Activated T-helper 1 cell treated with anti-CD3 and anti-CD28 coated beads, Interleukin-12 subunit alpha, Interleukin-12 subunit beta, Interleukin-2, Interleukin-4 antibody, amounts not matched to agents 30 ng/mL and 10 ng/mL and 1 ng/mL, durations not matched to agents 14 hours and 24 hours and 36 hours (primary cell): ENCODE data around the gene TNRC18. TPM values are rescaled to one million over a fixed set of nuclear protein-coding genes. Genes with fewer than 3 reads are reported as not detected.

Experiments used
- DNase-seq: peaks from one replicate; pipeline ENCODE4 v3.0.0; 2021; ENCODE audit warnings: low spot score
- H3K27ac Mint-ChIP-seq: one replicate; pipeline ENCODE4 v1.8.0; 2021; ENCODE audit warnings: mild to moderate bottlenecking, mixed read lengths
- H3K27me3 Mint-ChIP-seq: one replicate; pipeline ENCODE4 v1.8.0; 2022; ENCODE audit warnings: mild to moderate bottlenecking, moderate library complexity, mixed read lengths; ENCODE audit not compliant: insufficient read depth
- H3K36me3 Mint-ChIP-seq: one replicate; pipeline ENCODE4 v1.8.0; 2021; ENCODE audit warnings: low read depth, mixed read lengths
- H3K4me1 Mint-ChIP-seq: one replicate; pipeline ENCODE4 v1.8.0; 2021; ENCODE audit warnings: low read depth, mixed read lengths
- H3K4me3 Mint-ChIP-seq: one replicate; pipeline ENCODE4 v1.8.0; 2021; ENCODE audit warnings: mild to moderate bottlenecking, moderate library complexity, mixed read lengths
- H3K9me3 Mint-ChIP-seq: one replicate; pipeline ENCODE4 v1.8.0; 2021; ENCODE audit warnings: mixed read lengths
- intact Hi-C: fragments of 100-400 bp; cut with micrococcal nuclease; formaldehyde crosslinking; loops from one replicate; pipeline ENCODE4 v1.15.1; 2024
- total RNA-seq: library from RNA; stranded (reverse); gene quantifications from 2 replicates; pipeline ENCODE4 v1.2.3, GENCODE V29; 2022

The TNRC18 gene
- total RNA-seq, 1 donor from 2014 or later: 48.7 TPM

DNA sequence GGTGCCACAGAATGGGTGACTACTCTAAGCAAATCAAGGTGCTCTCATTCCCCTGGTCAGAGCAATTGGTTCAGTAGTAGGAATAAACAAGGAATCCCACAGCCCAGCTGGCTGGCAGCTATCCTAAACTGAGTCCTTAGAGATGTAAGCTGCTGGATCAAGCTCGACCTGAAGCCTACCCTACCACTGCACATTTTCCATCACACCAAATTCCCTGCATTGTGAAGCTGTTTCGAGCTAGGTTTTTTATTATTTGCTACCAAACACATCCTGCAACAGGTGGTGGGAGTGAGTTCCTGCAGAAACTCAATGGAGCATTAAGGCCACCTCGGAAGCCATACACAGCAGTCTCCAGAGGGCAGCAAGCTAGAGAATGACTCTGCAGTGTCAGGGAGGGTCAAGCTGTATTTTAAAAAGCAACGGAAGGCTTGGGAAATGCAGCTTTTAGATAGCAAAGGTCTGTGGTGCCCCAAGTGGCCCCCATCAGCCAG is 33.7 kb upstream of the TNRC18 start:
- no peak overlapping the region for H3K4me3 Mint-ChIP-seq
- intact Hi-C loops: no loop called here
- H3K36me3 Mint-ChIP-seq: no peaks in the 10 kb centered on the region
- H3K27me3 Mint-ChIP-seq: peaks cover 8% of the 10 kb centered on the region
- DNase-seq: no peak
- H3K4me1 Mint-ChIP-seq: no peaks in the 10 kb centered on the region
- H3K27ac Mint-ChIP-seq: no peak overlapping the region
- no peaks in the 10 kb centered on the region for H3K9me3 Mint-ChIP-seq

DNA sequence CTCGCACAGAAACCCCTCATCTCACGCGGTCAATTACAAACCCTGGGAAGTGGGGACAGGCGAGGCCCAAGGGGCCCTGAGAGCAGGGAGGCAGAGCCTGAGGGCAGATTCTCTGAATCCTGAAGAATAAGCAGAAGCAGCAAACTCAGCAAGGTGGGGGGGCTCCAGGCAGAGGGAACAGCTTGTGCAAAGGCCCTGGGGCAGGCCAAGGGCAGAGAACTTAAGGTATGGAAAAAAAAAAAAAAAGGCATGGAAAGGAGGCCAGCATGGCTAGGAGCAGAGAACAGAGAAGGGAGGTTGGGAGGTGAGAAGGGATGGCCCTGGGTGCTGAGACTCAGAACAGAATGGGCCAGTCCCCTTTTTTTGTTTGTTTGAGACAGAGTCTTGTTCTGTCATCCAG is 32.8 kb upstream of the TNRC18 start:
- peaks cover 8% of the 10 kb centered on the region for H3K27me3 Mint-ChIP-seq
- no peak overlapping the region for H3K4me3 Mint-ChIP-seq
- H3K9me3 Mint-ChIP-seq: no peaks in the 10 kb centered on the region

GRCh38 chr7:5455581-5456219 is 32.1 kb upstream of the TNRC18 start:
- H3K27me3 Mint-ChIP-seq: peaks cover 8% of the 10 kb centered on the region
- no peak overlapping the region for H3K27ac Mint-ChIP-seq
- no peaks in the 10 kb centered on the region for H3K4me1 Mint-ChIP-seq
- no peaks in the 10 kb centered on the region for H3K36me3 Mint-ChIP-seq
- no peaks in the 10 kb centered on the region for H3K9me3 Mint-ChIP-seq
- no peak overlapping the region for H3K4me3 Mint-ChIP-seq
- DNase-seq: no peak
- intact Hi-C loops: no loop called here

More for the DNA sequence above, 32.8 kb upstream of the TNRC18 start:
- no peak overlapping the region for H3K27ac Mint-ChIP-seq
- intact Hi-C loops: no loop called here
- no peaks in the 10 kb centered on the region for H3K36me3 Mint-ChIP-seq
- H3K4me1 Mint-ChIP-seq: no peaks in the 10 kb centered on the region
- DNase-seq: no peak

DNA sequence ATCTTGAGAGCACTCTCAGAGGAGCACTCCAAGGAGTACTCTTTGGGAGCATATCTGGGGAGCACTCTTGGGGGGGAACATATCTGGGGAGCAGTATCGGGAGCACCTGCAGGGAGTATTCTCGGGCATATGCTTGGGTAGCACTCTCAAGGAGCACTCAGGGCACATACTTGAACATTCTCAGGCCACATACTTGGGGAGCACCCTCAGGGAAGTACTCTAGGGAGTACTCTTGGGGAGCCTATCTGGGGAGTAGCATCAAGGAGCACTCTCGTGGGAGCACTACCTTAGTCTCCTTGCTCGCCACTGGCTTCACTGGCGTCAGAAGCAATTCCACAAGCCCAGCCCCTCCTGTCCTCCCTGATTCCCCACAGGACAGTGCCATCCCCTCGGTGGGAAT is 31.5 kb upstream of the TNRC18 start:
- intact Hi-C loops: no loop called here
- H3K27me3 Mint-ChIP-seq: peaks cover 8% of the 10 kb centered on the region
- no peak overlapping the region for H3K4me3 Mint-ChIP-seq

DNA sequence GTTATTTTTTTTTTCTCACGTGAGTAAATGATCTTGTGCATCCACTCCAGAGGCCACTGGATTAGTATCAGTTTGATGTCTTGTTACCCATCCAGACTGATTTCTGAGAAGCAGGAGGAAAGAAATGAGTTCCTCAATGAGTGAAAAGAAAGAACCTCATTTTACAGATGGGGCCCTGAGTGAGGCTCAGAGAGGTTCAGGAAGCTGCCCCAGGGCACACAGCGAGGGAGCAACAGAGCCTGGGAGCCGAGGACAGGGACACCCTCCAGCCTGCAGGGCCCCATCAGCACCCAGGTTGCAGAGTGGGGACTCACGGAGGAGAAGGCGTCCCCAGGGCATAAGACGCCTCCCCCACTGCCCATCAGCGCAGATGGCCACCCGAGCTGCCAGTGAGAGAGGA is 30.9 kb upstream of the TNRC18 start:
- Mint-ChIP-seq H3K9me3 (no peaks in the 10 kb centered on the region), H3K27ac (no peak overlapping the region), H3K27me3 (peaks cover 8% of the 10 kb centered on the region), H3K4me1 (no peaks in the 10 kb centered on the region), H3K36me3 (no peaks in the 10 kb centered on the region), H3K4me3 (no peak overlapping the region)
- DNase-seq: no peak
- intact Hi-C loops: no loop called here

More for the DNA sequence above, 31.5 kb upstream of the TNRC18 start:
- Mint-ChIP-seq H3K9me3 (no peaks in the 10 kb centered on the region), H3K4me1 (no peaks in the 10 kb centered on the region), H3K27ac (no peak overlapping the region), H3K36me3 (no peaks in the 10 kb centered on the region)
- DNase-seq: no peak

DNA sequence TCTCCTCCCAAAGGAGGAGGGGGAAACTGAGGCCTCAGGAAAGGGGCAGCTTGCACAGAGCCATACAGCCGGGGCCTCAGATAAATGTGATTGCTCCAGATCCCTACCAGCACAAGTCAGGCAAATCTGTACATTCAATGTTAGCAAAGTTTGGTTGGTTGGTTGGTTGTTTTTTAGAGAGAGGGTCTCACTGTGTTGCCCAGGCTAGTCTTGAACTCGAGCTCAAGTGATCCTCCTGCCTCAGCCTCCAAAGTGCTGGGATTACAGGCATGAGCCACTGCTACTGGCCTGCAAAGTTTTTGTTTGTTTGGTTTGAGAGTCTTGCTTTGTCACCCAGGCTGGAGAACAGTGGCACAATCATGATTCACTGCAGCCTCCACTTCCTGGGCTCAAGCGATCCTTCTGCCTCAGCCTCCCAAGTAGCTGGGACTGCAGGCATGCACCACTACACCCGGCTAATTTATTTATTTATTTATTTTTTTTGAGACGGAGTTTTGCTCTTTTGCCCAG is 30.0 kb upstream of the TNRC18 start:
- intact Hi-C loops: no loop called here
- Mint-ChIP-seq H3K36me3 (no peaks in the 10 kb centered on the region), H3K4me3 (no peak overlapping the region), H3K27ac (no peak overlapping the region), H3K9me3 (no peaks in the 10 kb centered on the region), H3K4me1 (no peaks in the 10 kb centered on the region), H3K27me3 (peaks cover 8% of the 10 kb centered on the region)
- DNase-seq: no peak

DNA sequence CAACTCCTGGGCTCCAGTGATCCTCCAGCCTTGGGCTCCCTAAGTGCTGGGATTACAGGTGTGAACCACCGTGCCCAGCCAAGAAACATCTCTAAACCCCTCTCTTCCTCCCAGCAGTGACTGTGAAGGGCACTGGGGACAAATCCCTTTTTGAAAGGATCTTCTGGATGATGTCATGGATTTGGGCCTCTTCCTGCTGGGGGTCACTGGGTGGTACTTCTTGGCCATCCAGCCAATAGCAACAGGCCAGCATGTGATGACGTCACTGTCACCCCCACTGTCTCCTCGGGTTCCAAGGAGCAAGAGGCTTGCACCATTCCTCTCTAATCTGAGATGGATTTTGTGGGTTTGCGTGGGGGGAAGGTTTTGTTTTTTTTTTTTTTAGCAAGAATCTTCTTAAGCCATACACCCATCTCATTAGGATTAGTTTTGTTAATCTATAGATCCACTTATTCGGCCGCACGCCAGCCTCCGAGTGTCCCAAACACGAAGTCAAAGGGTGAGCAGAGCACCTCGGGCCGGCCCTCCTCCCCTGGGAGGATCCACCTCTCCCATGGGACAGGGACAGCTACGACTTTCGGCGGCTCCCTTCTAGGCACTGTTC is 29.4 kb upstream of the TNRC18 start:
- Mint-ChIP-seq H3K27ac (no peak overlapping the region), H3K4me3 (no peak overlapping the region), H3K4me1 (no peaks in the 10 kb centered on the region), H3K9me3 (no peaks in the 10 kb centered on the region), H3K36me3 (no peaks in the 10 kb centered on the region), H3K27me3 (peaks cover 8% of the 10 kb centered on the region)
- DNase-seq: no peak
- intact Hi-C loops: no loop called here

GRCh38 chr7:5452470-5452899 is 28.9 kb upstream of the TNRC18 start:
- H3K27ac Mint-ChIP-seq: peak overlapping the region; percentile 4
- no peak for DNase-seq
- H3K36me3 Mint-ChIP-seq: no peaks in the 10 kb centered on the region
- H3K27me3 Mint-ChIP-seq: peaks cover 8% of the 10 kb centered on the region
- H3K9me3 Mint-ChIP-seq: no peaks in the 10 kb centered on the region
- no peaks in the 10 kb centered on the region for H3K4me1 Mint-ChIP-seq
- intact Hi-C loops: no loop called here
- H3K4me3 Mint-ChIP-seq: no peak overlapping the region

GRCh38 chr7:5451391-5451790 is 27.8 kb upstream of the TNRC18 start:
- Mint-ChIP-seq H3K9me3 (no peaks in the 10 kb centered on the region), H3K4me3 (no peak overlapping the region), H3K27me3 (peaks cover 5% of the 10 kb centered on the region), H3K36me3 (no peaks in the 10 kb centered on the region), H3K27ac (no peak overlapping the region), H3K4me1 (no peaks in the 10 kb centered on the region)
- intact Hi-C loops: no loop called here
- no peak for DNase-seq

GRCh38 chr7:5450549-5451327 is 27.1 kb upstream of the TNRC18 start:
- no peak overlapping the region for H3K27ac Mint-ChIP-seq
- no peaks in the 10 kb centered on the region for H3K4me1 Mint-ChIP-seq
- H3K27me3 Mint-ChIP-seq: peaks cover 5% of the 10 kb centered on the region
- H3K4me3 Mint-ChIP-seq: no peak overlapping the region
- intact Hi-C loops: no loop called here
- no peak for DNase-seq
- no peaks in the 10 kb centered on the region for H3K36me3 Mint-ChIP-seq
- no peaks in the 10 kb centered on the region for H3K9me3 Mint-ChIP-seq

- no peaks in the 10 kb centered on the region for H3K9me3 Mint-ChIP-seq
- no peak overlapping the region for H3K27ac Mint-ChIP-seq
- no peak overlapping the region for H3K4me3 Mint-ChIP-seq
- no peaks in the 10 kb centered on the region for H3K36me3 Mint-ChIP-seq
- intact Hi-C loops: no loop called here
- H3K4me1 Mint-ChIP-seq: no peaks in the 10 kb centered on the region
- H3K27me3 Mint-ChIP-seq: peaks cover 6% of the 10 kb centered on the region
- DNase-seq: no peak
Observed at GRCh38 chr7:5448378-5449037, 24.9 kb upstream of the TNRC18 start.

- H3K4me3 Mint-ChIP-seq: no peak overlapping the region
- no peak overlapping the region for H3K27ac Mint-ChIP-seq
- intact Hi-C loops: no loop called here
- no peaks in the 10 kb centered on the region for H3K4me1 Mint-ChIP-seq
- H3K27me3 Mint-ChIP-seq: peaks cover 3% of the 10 kb centered on the region
- H3K9me3 Mint-ChIP-seq: no peaks in the 10 kb centered on the region
- DNase-seq: no peak
- H3K36me3 Mint-ChIP-seq: no peaks in the 10 kb centered on the region
Observed at GRCh38 chr7:5445981-5446594, 22.5 kb upstream of the TNRC18 start.
